Calu3 (cell line): ENCODE data around the gene MINDY1. TPM values are rescaled to one million over a fixed set of nuclear protein-coding genes. Genes with fewer than 3 reads are reported as not detected.
A peak's percentile ranks its signal among the peaks of the same experiment; 100 is the strongest.

Experiments used
- Bru-seq: library from RNA; stranded (reverse); fragments of 400-500 nt; gene quantifications from one replicate; lab custom pipeline; 2021; lab: Mats Ljungman, UMichigan
- BruChase-seq, 2 experiments: library from RNA; stranded (reverse); fragments of 400-500 nt; gene quantifications; one replicate each; lab custom pipeline; 2021; lab: Mats Ljungman, UMichigan
- BruUV-seq: library from RNA; stranded (reverse); fragments of 400-500 nt; replicated peaks from 2 replicates; lab custom pipeline; 2021; lab: Mats Ljungman, UMichigan
- CTCF ChIA-PET: fragments of 300-600 bp; sonication (Branson Sonifier 250); formaldehyde crosslinking; loops from one replicate; lab custom pipeline; 2022; ENCODE audit warnings: antibody characterized with exemption; lab: Charles Lee
- DNase-seq: peaks from one replicate; pipeline ENCODE4 v3.0.0; 2022
- H3K27ac Mint-ChIP-seq: one replicate; pipeline ENCODE4 v1.8.0; 2022; ENCODE audit warnings: mixed read lengths; ENCODE audit not compliant: unreplicated experiment
- H3K27me3 Mint-ChIP-seq: one replicate; pipeline ENCODE4 v1.8.0; 2022; ENCODE audit warnings: mixed read lengths; ENCODE audit not compliant: unreplicated experiment
- H3K36me3 Mint-ChIP-seq: one replicate; pipeline ENCODE4 v1.8.0; 2022; ENCODE audit warnings: mild to moderate bottlenecking, moderate library complexity, mixed read lengths; ENCODE audit not compliant: insufficient read depth, unreplicated experiment
- H3K4me1 Mint-ChIP-seq: one replicate; pipeline ENCODE4 v1.8.0; 2022; ENCODE audit warnings: mild to moderate bottlenecking, low read depth, mixed read lengths; ENCODE audit not compliant: unreplicated experiment
- H3K4me3 Mint-ChIP-seq: one replicate; pipeline ENCODE4 v1.8.0; 2022; ENCODE audit warnings: mild to moderate bottlenecking, low read depth, moderate library complexity, mixed read lengths; ENCODE audit not compliant: unreplicated experiment
- H3K9me3 Mint-ChIP-seq: one replicate; pipeline ENCODE4 v1.8.0; 2022; ENCODE audit warnings: low read depth, mixed read lengths; ENCODE audit not compliant: unreplicated experiment
- intact Hi-C: fragments of 100-400 bp; cut with micrococcal nuclease; formaldehyde crosslinking; loops from one replicate; pipeline ENCODE4 v1.10.0; 2022; ENCODE audit not compliant: unreplicated experiment
- long read RNA-seq: library from polyadenylated mRNA; stranded (forward); transcript quantifications from one replicate; pipeline ENCODE4 v2.0.0, GENCODE V29; 2022
- total RNA-seq: library from RNA; stranded (reverse); gene quantifications from 2 replicates; pipeline ENCODE4 v1.2.3, GENCODE V29; 2022
- TF ChIP-seq, protein P1 (sequence below): fragments of 200-600 bp; IDR thresholded peaks from one replicate; pipeline ENCODE4 v1.8.0; 2022; ENCODE audit warnings: antibody characterized with exemption; ENCODE audit not compliant: unreplicated experiment

MINDY1 gene, protein sequence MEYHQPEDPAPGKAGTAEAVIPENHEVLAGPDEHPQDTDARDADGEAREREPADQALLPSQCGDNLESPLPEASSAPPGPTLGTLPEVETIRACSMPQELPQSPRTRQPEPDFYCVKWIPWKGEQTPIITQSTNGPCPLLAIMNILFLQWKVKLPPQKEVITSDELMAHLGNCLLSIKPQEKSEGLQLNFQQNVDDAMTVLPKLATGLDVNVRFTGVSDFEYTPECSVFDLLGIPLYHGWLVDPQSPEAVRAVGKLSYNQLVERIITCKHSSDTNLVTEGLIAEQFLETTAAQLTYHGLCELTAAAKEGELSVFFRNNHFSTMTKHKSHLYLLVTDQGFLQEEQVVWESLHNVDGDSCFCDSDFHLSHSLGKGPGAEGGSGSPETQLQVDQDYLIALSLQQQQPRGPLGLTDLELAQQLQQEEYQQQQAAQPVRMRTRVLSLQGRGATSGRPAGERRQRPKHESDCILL
- 17.2 and 17.6 TPM in 2 replicates for total RNA-seq
- percentile 49 among the genes with signal in this experiment for Bru-seq, nascent RNA
- percentile 69 among the genes with signal in this experiment for BruChase-seq, experiment 1, labeled RNA remaining after a 6-hour chase
- BruChase-seq, experiment 2, labeled RNA remaining after a 2-hour chase, result percentile 64 among the genes with signal in this experiment
- long read RNA-seq, partial matches to known transcripts, result 0 of 7 reads
- long read RNA-seq, other reads (novel, unspliced or antisense), result 7 of 7 reads

DNA sequence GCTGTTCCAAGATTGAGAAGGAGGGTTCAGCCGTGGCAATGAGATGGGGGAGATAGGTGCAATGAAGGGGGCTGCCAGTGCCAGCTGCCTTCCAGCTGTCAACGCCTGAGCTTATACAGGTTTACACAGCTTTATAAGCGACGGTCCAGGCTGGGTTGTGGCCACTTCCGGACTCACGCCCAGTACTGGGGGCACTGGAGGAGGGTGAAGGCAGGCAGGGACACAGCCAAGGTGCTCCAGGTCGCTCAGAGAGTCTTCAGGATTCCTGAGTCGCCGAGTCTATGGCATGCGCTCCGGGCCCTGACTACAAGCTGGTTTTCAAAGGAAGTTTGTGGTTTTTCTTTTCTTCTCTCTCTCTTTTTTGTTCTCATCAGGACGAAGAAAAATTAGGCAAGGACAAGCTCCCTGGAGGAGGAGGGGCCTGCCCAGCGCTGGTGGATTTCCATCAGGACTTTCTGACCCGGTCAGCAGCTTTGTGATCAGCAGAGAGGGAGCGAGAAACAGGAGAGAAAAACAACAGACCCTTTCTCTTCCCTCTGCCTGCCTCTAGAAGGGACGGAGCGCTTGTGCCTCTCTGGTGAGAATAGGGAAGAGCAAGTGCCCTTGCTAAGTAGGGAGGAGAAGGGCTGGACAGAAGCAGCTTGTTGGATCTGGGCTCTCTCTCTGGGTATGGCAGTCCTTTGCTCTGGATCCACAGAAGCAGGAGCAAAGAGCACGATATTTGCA is at the start of gene MINDY1:
Gene MINDY1 (minus strand): TSS at position 576 of the 726 bp plus-strand sequence. CDS start 4,285 bp downstream, outside the sequence.
- H3K36me3 Mint-ChIP-seq, result peaks cover 43% of the 10 kb centered on the region
- H3K4me3 Mint-ChIP-seq, result peak within 1 kb of the TSS; percentile 96
- H3K4me1 Mint-ChIP-seq, result peaks cover 37% of the 10 kb centered on the region
- H3K27me3 Mint-ChIP-seq, result no peaks in the 10 kb centered on the region
- TF ChIP-seq, protein P1, sequence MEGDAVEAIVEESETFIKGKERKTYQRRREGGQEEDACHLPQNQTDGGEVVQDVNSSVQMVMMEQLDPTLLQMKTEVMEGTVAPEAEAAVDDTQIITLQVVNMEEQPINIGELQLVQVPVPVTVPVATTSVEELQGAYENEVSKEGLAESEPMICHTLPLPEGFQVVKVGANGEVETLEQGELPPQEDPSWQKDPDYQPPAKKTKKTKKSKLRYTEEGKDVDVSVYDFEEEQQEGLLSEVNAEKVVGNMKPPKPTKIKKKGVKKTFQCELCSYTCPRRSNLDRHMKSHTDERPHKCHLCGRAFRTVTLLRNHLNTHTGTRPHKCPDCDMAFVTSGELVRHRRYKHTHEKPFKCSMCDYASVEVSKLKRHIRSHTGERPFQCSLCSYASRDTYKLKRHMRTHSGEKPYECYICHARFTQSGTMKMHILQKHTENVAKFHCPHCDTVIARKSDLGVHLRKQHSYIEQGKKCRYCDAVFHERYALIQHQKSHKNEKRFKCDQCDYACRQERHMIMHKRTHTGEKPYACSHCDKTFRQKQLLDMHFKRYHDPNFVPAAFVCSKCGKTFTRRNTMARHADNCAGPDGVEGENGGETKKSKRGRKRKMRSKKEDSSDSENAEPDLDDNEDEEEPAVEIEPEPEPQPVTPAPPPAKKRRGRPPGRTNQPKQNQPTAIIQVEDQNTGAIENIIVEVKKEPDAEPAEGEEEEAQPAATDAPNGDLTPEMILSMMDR, result peak; percentile 30
- no peaks in the 10 kb centered on the region for H3K9me3 Mint-ChIP-seq
- TSS peak; percentile 56 for BruUV-seq
- H3K27ac Mint-ChIP-seq, result peak within 1 kb of the TSS; percentile 95
- CTCF ChIA-PET, result interaction anchor here (0.5 to 2.5 kb wide), 17 partner anchors 8 to 401 kb away, joined by 3 to 26 read pairs (median 5); partner anchors contain the start of genes ANXA9, CERS2 and GABPB2
- DNase-seq, result peak; percentile 83
- intact Hi-C loops, result loop anchor here (5.0 kb wide), 1 partner anchor 129 kb away; the partner anchor contains the start of gene ARNT

DNA sequence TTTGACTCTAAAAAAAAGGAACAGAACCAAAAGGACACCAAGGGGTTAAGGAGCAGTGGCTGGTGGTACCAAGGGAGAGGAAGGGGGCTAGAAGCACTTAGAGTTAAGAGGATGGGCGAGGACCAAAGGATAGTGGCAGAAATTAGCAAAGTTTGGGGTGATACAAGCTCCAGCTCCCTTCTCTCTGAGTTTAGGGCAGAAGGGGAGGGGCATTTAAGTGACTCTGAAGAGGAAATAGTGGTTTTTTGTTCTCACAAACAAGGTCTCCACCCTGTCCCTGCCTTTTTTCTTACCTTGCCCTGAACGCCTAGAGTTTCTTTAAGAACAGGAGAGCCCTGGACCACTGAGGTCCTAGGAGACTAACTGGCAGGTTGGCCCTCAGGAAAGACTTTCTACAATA is 49.4 kb upstream of the MINDY1 start:
- Mint-ChIP-seq H3K27me3 (no peaks in the 10 kb centered on the region), H3K4me1 (peaks cover 57% of the 10 kb centered on the region), H3K9me3 (no peaks in the 10 kb centered on the region), H3K27ac (peak overlapping the region; percentile 15), H3K36me3 (peaks cover 85% of the 10 kb centered on the region), H3K4me3 (peak overlapping the region; percentile 81)
- BruUV-seq, result no TSS peak
- TF ChIP-seq, protein P1, result no peak
- DNase-seq, result no peak
- CTCF ChIA-PET, result interaction anchor here (0.6 kb wide), 1 partner anchor 9 kb away, joined by 3 read pairs; the partner anchor contains the start of gene C1orf56
- intact Hi-C loops, result no loop called here

DNA sequence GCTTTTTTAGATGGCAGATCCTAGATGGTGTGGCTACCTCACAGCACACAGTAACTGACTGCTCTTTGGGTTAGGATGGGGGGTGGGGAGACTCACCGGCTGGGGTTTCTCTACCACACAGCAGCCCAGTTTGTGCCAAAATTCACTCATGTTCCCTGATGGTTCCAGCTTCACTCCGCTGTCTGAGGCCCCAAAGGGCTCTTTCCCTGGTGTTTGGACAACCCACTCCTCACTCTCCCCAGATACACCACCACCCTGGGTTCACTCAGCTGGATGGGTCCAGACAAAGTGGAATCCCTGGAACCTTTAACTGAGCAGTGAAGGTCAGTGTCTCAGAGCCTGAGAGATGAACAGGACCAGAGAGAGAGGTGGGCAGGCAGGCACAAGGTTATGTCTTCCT is 48.9 kb upstream of the MINDY1 start:
- no TSS peak for BruUV-seq
- intact Hi-C loops, result no loop called here
- Mint-ChIP-seq H3K4me3 (peak overlapping the region; percentile 16), H3K4me1 (peaks cover 52% of the 10 kb centered on the region), H3K36me3 (peaks cover 90% of the 10 kb centered on the region), H3K9me3 (no peaks in the 10 kb centered on the region), H3K27ac (peak overlapping the region; percentile 15), H3K27me3 (no peaks in the 10 kb centered on the region)
- CTCF ChIA-PET, result interaction anchor here (0.6 kb wide), 1 partner anchor 8 kb away, joined by 3 read pairs; the partner anchor contains the start of gene C1orf56
- no peak for DNase-seq
- TF ChIP-seq, protein P1, result no peak

DNA sequence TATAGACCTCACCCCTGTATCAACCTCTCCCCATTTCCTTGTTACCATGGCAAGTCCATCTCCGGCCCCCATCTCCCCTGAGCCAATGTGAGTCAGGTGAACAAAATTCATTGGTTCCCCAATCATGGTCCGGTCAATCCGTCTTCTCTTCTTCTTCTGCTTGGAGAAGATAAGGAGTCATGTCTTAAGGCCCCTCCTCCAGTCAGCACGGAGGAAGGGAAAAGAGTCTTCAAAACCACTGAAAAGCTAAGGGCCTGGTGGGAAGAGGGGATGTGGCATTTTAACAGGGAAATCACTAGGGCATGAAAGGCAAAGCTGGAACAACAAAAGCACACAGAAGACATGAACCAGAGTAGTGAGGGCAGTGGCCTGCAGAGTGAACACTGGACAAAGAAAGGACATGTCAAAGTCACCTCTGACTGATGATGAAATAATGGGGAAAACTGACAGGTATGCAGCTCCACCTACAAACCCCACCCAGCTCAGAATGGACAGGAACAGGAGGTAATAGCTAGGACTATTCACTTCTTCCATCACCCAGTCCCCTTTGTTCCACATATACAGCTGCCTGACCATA is 48.4 kb upstream of the MINDY1 start:
- CTCF ChIA-PET, result no interaction called here
- TF ChIP-seq, protein P1, result no peak
- no peak for DNase-seq
- Mint-ChIP-seq H3K4me3 (no peak overlapping the region), H3K36me3 (peaks cover 91% of the 10 kb centered on the region), H3K27me3 (no peaks in the 10 kb centered on the region), H3K9me3 (no peaks in the 10 kb centered on the region), H3K27ac (peak overlapping the region; percentile 14), H3K4me1 (peaks cover 46% of the 10 kb centered on the region)
- intact Hi-C loops, result no loop called here
- BruUV-seq, result no TSS peak
